GM21423 (cell line): ENCODE measurements around the gene G6PC1.
A peak's percentile ranks its signal among the peaks of the same experiment; 100 is the strongest.
"Not testable (repeated sequence)": the region's sequence is repeated elsewhere in the genome, so short reads cannot be mapped to it uniquely, and the experiment has no call there.

ENCODE experiments used
- ATAC-seq: cut with Tn5 transposase; IDR thresholded peaks from one replicate; pipeline ENCODE4 v1.9.1; 2021; ENCODE audit warnings: mild to moderate bottlenecking, moderate library complexity; ENCODE audit not compliant: unreplicated experiment

G6PC1 gene

GRCh38 chr17:42899981-42900380 lies 618 bp upstream of the G6PC1 start:
- not testable (repeated sequence) for ATAC-seq

- no peak for ATAC-seq
These were observed 1.1 kb downstream of the G6PC1 start for GRCh38 chr17:42901535-42902229.

GRCh38 chr17:42904110-42904469 lies 3.5 kb downstream of the G6PC1 start:
- ATAC-seq: no peak

GRCh38 chr17:42906772-42907446 lies 6.3 kb downstream of the G6PC1 start:
- no peak for ATAC-seq

- no peak for ATAC-seq
These were observed 8.5 kb downstream of the G6PC1 start for GRCh38 chr17:42908872-42909700.

GRCh38 chr17:42913522-42913921 lies 12.9 kb downstream of the G6PC1 start:
- no peak for ATAC-seq

GRCh38 chr17:42913981-42914617 lies 13.5 kb downstream of the G6PC1 start:
- ATAC-seq: no peak

GRCh38 chr17:42915288-42915687 lies 14.7 kb downstream of the G6PC1 start:
- not testable (repeated sequence) for ATAC-seq

GRCh38 chr17:42916388-42917235 lies 16.0 kb downstream of the G6PC1 start:
- not testable (repeated sequence) for ATAC-seq

GRCh38 chr17:42917236-42917603 lies 16.6 kb downstream of the G6PC1 start:
- no peak for ATAC-seq

- no peak for ATAC-seq
These were observed 18.4 kb downstream of the G6PC1 start for GRCh38 chr17:42918902-42919521.

GRCh38 chr17:42919522-42920077 lies 19.0 kb downstream of the G6PC1 start:
- not testable (repeated sequence) for ATAC-seq

GRCh38 chr17:42920106-42920900 lies 19.7 kb downstream of the G6PC1 start:
- ATAC-seq: no peak

GRCh38 chr17:42920922-42921321 lies 20.3 kb downstream of the G6PC1 start:
- no peak for ATAC-seq

- no peak for ATAC-seq
These were observed 21.7 kb downstream of the G6PC1 start for GRCh38 chr17:42922294-42922693.

GRCh38 chr17:42923472-42923871 lies 22.9 kb downstream of the G6PC1 start:
- not testable (repeated sequence) for ATAC-seq

- no peak for ATAC-seq
These were observed 24.3 kb downstream of the G6PC1 start for GRCh38 chr17:42924891-42925290.

GRCh38 chr17:42928714-42929496 lies 28.3 kb downstream of the G6PC1 start:
- ATAC-seq: peak; percentile 84
